ENCODE results near the gene CFAP61.

DNA sequence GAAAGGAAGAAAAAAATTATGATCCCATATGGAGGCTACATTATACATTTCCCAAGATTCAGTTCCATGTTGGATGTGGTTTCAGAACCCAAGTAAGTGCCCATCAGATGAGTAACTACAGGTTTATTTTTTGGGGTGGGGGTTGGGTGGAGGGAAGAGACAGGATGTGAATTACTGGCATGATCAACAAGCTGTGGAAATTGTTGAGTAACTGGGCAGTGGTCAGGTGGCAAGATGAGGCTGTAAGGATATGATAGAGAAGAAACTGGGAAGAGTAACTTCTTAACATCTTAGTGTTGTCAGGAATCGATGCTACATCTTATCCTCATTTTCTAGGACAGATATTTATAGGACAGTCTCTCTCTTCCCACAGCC lies 153.5 kb downstream of the CFAP61 start:
- TF ChIP-seq, protein P1, sequence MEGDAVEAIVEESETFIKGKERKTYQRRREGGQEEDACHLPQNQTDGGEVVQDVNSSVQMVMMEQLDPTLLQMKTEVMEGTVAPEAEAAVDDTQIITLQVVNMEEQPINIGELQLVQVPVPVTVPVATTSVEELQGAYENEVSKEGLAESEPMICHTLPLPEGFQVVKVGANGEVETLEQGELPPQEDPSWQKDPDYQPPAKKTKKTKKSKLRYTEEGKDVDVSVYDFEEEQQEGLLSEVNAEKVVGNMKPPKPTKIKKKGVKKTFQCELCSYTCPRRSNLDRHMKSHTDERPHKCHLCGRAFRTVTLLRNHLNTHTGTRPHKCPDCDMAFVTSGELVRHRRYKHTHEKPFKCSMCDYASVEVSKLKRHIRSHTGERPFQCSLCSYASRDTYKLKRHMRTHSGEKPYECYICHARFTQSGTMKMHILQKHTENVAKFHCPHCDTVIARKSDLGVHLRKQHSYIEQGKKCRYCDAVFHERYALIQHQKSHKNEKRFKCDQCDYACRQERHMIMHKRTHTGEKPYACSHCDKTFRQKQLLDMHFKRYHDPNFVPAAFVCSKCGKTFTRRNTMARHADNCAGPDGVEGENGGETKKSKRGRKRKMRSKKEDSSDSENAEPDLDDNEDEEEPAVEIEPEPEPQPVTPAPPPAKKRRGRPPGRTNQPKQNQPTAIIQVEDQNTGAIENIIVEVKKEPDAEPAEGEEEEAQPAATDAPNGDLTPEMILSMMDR (IDR thresholded peaks at IDR 0.05 in 8 of 11, conservative IDR thresholded peaks at IDR 0.05 in 3 of 11), result no peak
- TF ChIP-seq POLR2A (IDR thresholded peaks at IDR 0.05), result no peak
- TF ChIP-seq POLR2AphosphoS5 (IDR thresholded peaks at IDR 0.05), result no peak
